Ovary (tissue), 3 donors: ENCODE results near the gene DIPK1B.

Experiments used
- CTCF ChIP-seq, 3 donors: fragments of 450-650 bp in 2 of 3; fragments of 200-600 bp in 1 of 3; IDR thresholded peaks; one replicate each; pipeline versions ENCODE4 v1.5.1 to v1.8.0; 2016 to 2022; ENCODE audit warnings: antibody characterized with exemption in 3 of 3, mild to moderate bottlenecking in 1 of 3
- EP300 ChIP-seq: sonication (generic); formaldehyde crosslinking; IDR thresholded peaks from one replicate; pipeline ENCODE4 v1.6.1; 2017; ENCODE audit warnings: antibody characterized with exemption
- POLR2A ChIP-seq: fragments of 450-650 bp; IDR thresholded peaks from one replicate; pipeline ENCODE4 v1.6.1; 2017; ENCODE audit warnings: antibody characterized with exemption, mild to moderate bottlenecking, moderate library complexity
- donor health status: DM: no; HTN: no; CAD: no.

- TF ChIP-seq CTCF (IDR thresholded peaks at IDR 0.05), result no peak
- no peak for TF ChIP-seq EP300
- TF ChIP-seq POLR2A, result no peak
Measured at GRCh38 chr9:136729144-136729543, 16.8 kb downstream of the DIPK1B start.
